ENCODE measurements around the gene SLC24A4.

SLC24A4 gene

GRCh38 chr14:92497391-92497790, 174.4 kb downstream of the SLC24A4 start:
- H3K4me3 ChIP-seq (ENCODE audit: low read depth, low read length) = no peak overlapping the region
- TF ChIP-seq, protein P1, sequence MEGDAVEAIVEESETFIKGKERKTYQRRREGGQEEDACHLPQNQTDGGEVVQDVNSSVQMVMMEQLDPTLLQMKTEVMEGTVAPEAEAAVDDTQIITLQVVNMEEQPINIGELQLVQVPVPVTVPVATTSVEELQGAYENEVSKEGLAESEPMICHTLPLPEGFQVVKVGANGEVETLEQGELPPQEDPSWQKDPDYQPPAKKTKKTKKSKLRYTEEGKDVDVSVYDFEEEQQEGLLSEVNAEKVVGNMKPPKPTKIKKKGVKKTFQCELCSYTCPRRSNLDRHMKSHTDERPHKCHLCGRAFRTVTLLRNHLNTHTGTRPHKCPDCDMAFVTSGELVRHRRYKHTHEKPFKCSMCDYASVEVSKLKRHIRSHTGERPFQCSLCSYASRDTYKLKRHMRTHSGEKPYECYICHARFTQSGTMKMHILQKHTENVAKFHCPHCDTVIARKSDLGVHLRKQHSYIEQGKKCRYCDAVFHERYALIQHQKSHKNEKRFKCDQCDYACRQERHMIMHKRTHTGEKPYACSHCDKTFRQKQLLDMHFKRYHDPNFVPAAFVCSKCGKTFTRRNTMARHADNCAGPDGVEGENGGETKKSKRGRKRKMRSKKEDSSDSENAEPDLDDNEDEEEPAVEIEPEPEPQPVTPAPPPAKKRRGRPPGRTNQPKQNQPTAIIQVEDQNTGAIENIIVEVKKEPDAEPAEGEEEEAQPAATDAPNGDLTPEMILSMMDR (IDR thresholded peaks at IDR 0.05; ENCODE audit: low read depth, low read length) = no peak

- TF ChIP-seq, protein P1 (IDR thresholded peaks at IDR 0.05; ENCODE audit: low read depth, low read length) = no peak
- H3K4me3 ChIP-seq (ENCODE audit: low read depth, low read length) = no peak overlapping the region
Observed at GRCh38 chr14:92499234-92499633, 176.3 kb downstream of the SLC24A4 start.

- no peak overlapping the region for H3K4me3 ChIP-seq (ENCODE audit: low read depth, low read length)
- TF ChIP-seq, protein P1 (IDR thresholded peaks at IDR 0.05; ENCODE audit: low read depth, low read length) = no peak
Observed at GRCh38 chr14:92500491-92500941, 177.6 kb downstream of the SLC24A4 start.

GRCh38 chr14:92501891-92502351, 179.0 kb downstream of the SLC24A4 start:
- TF ChIP-seq, protein P1 (IDR thresholded peaks at IDR 0.05; ENCODE audit: low read depth, low read length) = no peak
- no peak overlapping the region for H3K4me3 ChIP-seq (ENCODE audit: low read depth, low read length)

DNA sequence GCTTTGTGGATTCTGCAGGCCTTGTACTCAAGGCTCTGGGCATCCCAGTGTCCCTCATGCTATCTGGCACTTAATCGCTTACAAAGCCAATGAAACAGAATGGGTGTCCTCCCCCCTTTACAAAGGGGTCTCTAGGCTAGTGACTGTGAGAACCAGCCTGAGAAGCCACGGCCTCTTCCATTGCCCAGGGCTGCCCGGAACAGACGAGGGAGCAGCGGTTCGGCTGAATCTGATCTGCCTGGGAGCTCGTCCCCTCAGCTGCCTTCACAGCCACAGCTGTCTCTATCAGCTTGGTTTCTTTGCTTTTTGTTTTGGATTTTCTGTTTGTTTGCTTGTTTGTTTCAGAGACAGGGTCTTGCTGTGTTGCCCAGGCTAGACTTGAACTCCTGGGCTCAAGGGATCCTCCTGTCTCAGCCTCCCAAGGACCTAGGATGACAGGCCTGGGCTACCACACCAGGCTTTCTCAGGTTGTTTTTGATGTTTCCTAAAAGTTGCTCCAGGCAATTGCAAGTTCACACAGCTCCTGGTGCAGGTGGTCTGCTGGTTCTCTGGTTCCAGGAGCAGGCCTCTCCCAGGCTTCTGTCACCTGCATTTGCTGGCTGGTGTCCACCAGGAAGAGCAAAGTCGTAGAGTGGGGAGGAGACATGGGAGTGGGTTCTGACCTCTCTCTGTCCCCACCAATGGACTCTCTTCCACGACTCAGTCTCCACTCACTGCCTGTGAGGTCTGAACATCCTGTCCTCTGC, 179.7 kb downstream of the SLC24A4 start:
- H3K4me3 ChIP-seq (ENCODE audit: low read depth, low read length) = no peak overlapping the region
- TF ChIP-seq, protein P1 (IDR thresholded peaks at IDR 0.05; ENCODE audit: low read depth, low read length) = no peak

GRCh38 chr14:92503756-92504491, 181.0 kb downstream of the SLC24A4 start:
- H3K4me3 ChIP-seq (ENCODE audit: low read depth, low read length) = no peak overlapping the region
- TF ChIP-seq, protein P1 (IDR thresholded peaks at IDR 0.05; ENCODE audit: low read depth, low read length) = no peak

- TF ChIP-seq, protein P1 (IDR thresholded peaks at IDR 0.05; ENCODE audit: low read depth, low read length) = no peak
- no peak overlapping the region for H3K4me3 ChIP-seq (ENCODE audit: low read depth, low read length)
Observed at GRCh38 chr14:92505826-92506225, 182.9 kb downstream of the SLC24A4 start.
